Thyroid gland (tissue), 4 donors: Measurements from ENCODE around the gene MUC20. TPM values are rescaled to one million over a fixed set of nuclear protein-coding genes. Genes with fewer than 3 reads are reported as not detected.

Experiments
- DNase-seq, 2 donors: peaks; one replicate each; pipeline ENCODE4 v3.0.0-alpha.2; 2019
- H3K27ac ChIP-seq, 3 donors: fragments of 200-600 bp; sonication (generic); 1 replicate in 2 of 3; 2 replicates in 1 of 3; pipeline ENCODE4 v1.5.1; 2016 to 2019; ENCODE audit warnings: mild to moderate bottlenecking in 1 of 3, moderate library complexity in 1 of 3
- H3K27me3 ChIP-seq: fragments of 200-600 bp; sonication (generic); one replicate; pipeline ENCODE4 v1.5.1; 2019
- H3K36me3 ChIP-seq, 2 donors: fragments of 200-600 bp; sonication (generic); one replicate each; pipeline ENCODE4 v1.5.1; 2016 to 2019
- H3K4me1 ChIP-seq, 2 donors: fragments of 200-600 bp; sonication (generic); one replicate each; pipeline ENCODE4 v1.5.1; 2017 to 2019
- H3K4me3 ChIP-seq, 3 donors: fragments of 200-600 bp; sonication (generic); replicated peaks in 1 of 3; 1 replicate in 2 of 3; 2 replicates in 1 of 3; pipeline ENCODE4 v1.5.1; 2016; ENCODE audit warnings: mild to moderate bottlenecking in 1 of 3
- H3K9me3 ChIP-seq: fragments of 200-600 bp; sonication (generic); one replicate; pipeline ENCODE4 v1.5.1; 2017
- CTCF ChIP-seq, 6 experiments: fragments of 200-600 bp in 3 of 6; fragments of 450-650 bp in 3 of 6; sonication (generic) in 3 of 6; IDR thresholded peaks; one replicate each; pipeline ENCODE4 v1.5.1; 2016 to 2019; ENCODE audit warnings: antibody characterized with exemption in 6 of 6, mild to moderate bottlenecking in 2 of 6, inconsistent platforms in 1 of 6, moderate library complexity in 1 of 6
- POLR2A ChIP-seq, 2 donors: fragments of 450-650 bp; IDR thresholded peaks; one replicate each; pipeline ENCODE4 v1.6.1; 2017; ENCODE audit warnings: antibody characterized with exemption in 2 of 2, mild to moderate bottlenecking in 2 of 2, moderate library complexity in 1 of 2
- WGBS, 2 donors: methylation state at CpG; one replicate each; pipeline ENCODE4 v1.1.5; 2017; 5-methylcytosine and 5-hydroxymethylcytosine counted together
- intact Hi-C: fragments of 100-400 bp; cut with DNase I; formaldehyde crosslinking; loops from one replicate; pipeline ENCODE4 v1.15.1; 2023
- total RNA-seq, 4 donors: library from RNA; depleted of rRNA; stranded (reverse); fragments of >200 nt; gene quantifications; one replicate each; pipeline ENCODE4 v1.2.3, GENCODE V29; 2016

Gene MUC20
- total RNA-seq, 4 donors from 2014 or later: 3.9 to 18.4 (median 13.9) TPM

- Histone ChIP-seq H3K36me3 (peaks cover 0 to 6% of the 10 kb centered on the region in 2 donors), H3K27ac (no peak overlapping the region), H3K9me3 (no peaks in the 10 kb centered on the region), H3K27me3 (no peaks in the 10 kb centered on the region), H3K4me1 (no peaks in the 10 kb centered on the region), H3K4me3 (no peak overlapping the region)
- TF ChIP-seq CTCF (IDR thresholded peaks at IDR 0.05) (no peak), POLR2A (IDR thresholded peaks at IDR 0.05) (no peak)
- intact Hi-C loops: no loop called here
- DNase-seq: no peak
- 70 to 89% methylated on average over 5 of the region's 5 CpGs for WGBS, 2 donors
Measured at GRCh38 chr3:195700319-195700718, 20.5 kb upstream of the MUC20 start.

- no peaks in the 10 kb centered on the region for H3K4me1 ChIP-seq
- H3K4me3 ChIP-seq: no peak overlapping the region
- no peaks in the 10 kb centered on the region for H3K9me3 ChIP-seq
- 72 to 77% methylated on average over 9 of the region's 9 CpGs for WGBS, 2 donors
- TF ChIP-seq POLR2A (IDR thresholded peaks at IDR 0.05): no peak
- no peak for TF ChIP-seq CTCF (IDR thresholded peaks at IDR 0.05)
- no peak overlapping the region for H3K27ac ChIP-seq
- intact Hi-C loops: no loop called here
- H3K36me3 ChIP-seq: peaks cover 0 to 6% of the 10 kb centered on the region in 2 donors
- DNase-seq: no peak
- H3K27me3 ChIP-seq: no peaks in the 10 kb centered on the region
Measured at GRCh38 chr3:195701042-195701915, 19.5 kb upstream of the MUC20 start.

GRCh38 chr3:195703776-195704175 lies 17.0 kb upstream of the MUC20 start:
- H3K9me3 ChIP-seq: no peaks in the 10 kb centered on the region
- no peak overlapping the region for H3K27ac ChIP-seq
- H3K4me3 ChIP-seq: no peak overlapping the region
- H3K4me1 ChIP-seq: no peaks in the 10 kb centered on the region
- TF ChIP-seq CTCF (IDR thresholded peaks at IDR 0.05) (no peak), POLR2A (IDR thresholded peaks at IDR 0.05) (no peak)
- no peak for DNase-seq
- no peaks in the 10 kb centered on the region for H3K27me3 ChIP-seq
- intact Hi-C loops: no loop called here
- 60 to 76% methylated on average over 5 of the region's 5 CpGs for WGBS, 2 donors
- H3K36me3 ChIP-seq: peaks cover 7 to 9% of the 10 kb centered on the region in 2 donors

- 57 to 68% methylated on average over 9 of the region's 9 CpGs for WGBS, 2 donors
- no peak for DNase-seq
- Histone ChIP-seq H3K4me1 (no peaks in the 10 kb centered on the region), H3K27me3 (no peaks in the 10 kb centered on the region), H3K9me3 (no peaks in the 10 kb centered on the region), H3K4me3 (no peak overlapping the region), H3K36me3 (peaks cover 7 to 13% of the 10 kb centered on the region in 2 donors), H3K27ac (no peak overlapping the region)
- intact Hi-C loops: no loop called here
- no peak for TF ChIP-seq POLR2A (IDR thresholded peaks at IDR 0.05)
- TF ChIP-seq CTCF (IDR thresholded peaks at IDR 0.05): no peak
Measured at GRCh38 chr3:195704433-195704999, 16.3 kb upstream of the MUC20 start.
